Endodermal cell (in vitro differentiated cells): ENCODE data around the gene FAM9C. TPM values are rescaled to one million over a fixed set of nuclear protein-coding genes. Genes with fewer than 3 reads are reported as not detected.

Source experiments
- DNase-seq: peaks from one replicate; pipeline ENCODE4 v3.0.0-alpha.2; 2017
- H3K27ac ChIP-seq: 2 replicates; pipeline ENCODE4 v1.5.1; 2013; ENCODE audit warnings: mild to moderate bottlenecking, low read depth, low read length, moderate library complexity
- H3K27me3 ChIP-seq: 2 replicates; pipeline ENCODE4 v1.6.1; 2013; ENCODE audit warnings: mild to moderate bottlenecking, low read length, moderate library complexity; ENCODE audit not compliant: insufficient read depth, control insufficient read depth, poor library complexity, severe bottlenecking
- H3K36me3 ChIP-seq: 2 replicates; pipeline ENCODE4 v1.7.0; 2013; ENCODE audit warnings: mild to moderate bottlenecking, low read length, moderate library complexity; ENCODE audit not compliant: control insufficient read depth, insufficient read depth
- H3K4me1 ChIP-seq: one replicate; pipeline ENCODE4 v1.7.0; 2013; ENCODE audit warnings: low read length; ENCODE audit not compliant: control insufficient read depth, insufficient read depth
- H3K4me3 ChIP-seq: 2 replicates; pipeline ENCODE4 v1.5.1; 2013; ENCODE audit warnings: mild to moderate bottlenecking, low read length, moderate library complexity
- H3K9ac ChIP-seq: 2 replicates; pipeline ENCODE4 v1.6.1; 2013; ENCODE audit warnings: mild to moderate bottlenecking, low read length, moderate library complexity; ENCODE audit not compliant: poor library complexity, severe bottlenecking; ENCODE audit errors: extremely low read depth
- H3K9me3 ChIP-seq: 2 replicates; pipeline ENCODE4 v1.6.1; 2013; ENCODE audit warnings: mild to moderate bottlenecking, low read length, moderate library complexity; ENCODE audit not compliant: control insufficient read depth
- H3K27ac Mint-ChIP-seq: 2 replicates; pipeline ENCODE4 v1.8.0; 2020; ENCODE audit warnings: mixed read lengths
- H3K27me3 Mint-ChIP-seq: 2 replicates; pipeline ENCODE4 v1.8.0; 2021; ENCODE audit warnings: mild to moderate bottlenecking, mixed read lengths; ENCODE audit not compliant: insufficient read depth
- H3K36me3 Mint-ChIP-seq: 2 replicates; pipeline ENCODE4 v1.8.0; 2020; ENCODE audit warnings: low read depth, mixed read lengths
- H3K4me1 Mint-ChIP-seq: 2 replicates; pipeline ENCODE4 v1.8.0; 2020; ENCODE audit warnings: mixed read lengths
- H3K4me3 Mint-ChIP-seq: 2 replicates; pipeline ENCODE4 v1.8.0; 2020; ENCODE audit warnings: mild to moderate bottlenecking, moderate library complexity, mixed read lengths
- H3K9me3 Mint-ChIP-seq: 2 replicates; pipeline ENCODE4 v1.8.0; 2020; ENCODE audit warnings: mild to moderate bottlenecking, mixed read lengths
- WGBS, 2 experiments: methylation state at CpG; one replicate each; pipeline versions ENCODE4 v1.1.5 to v1.1.7; 2013; ENCODE audit warnings: missing lambda C conversion rate in 2 of 2, mixed read lengths in 1 of 2; ENCODE audit not compliant: insufficient coverage in 1 of 2, insufficient read length in 1 of 2; 5-methylcytosine and 5-hydroxymethylcytosine counted together
- total RNA-seq, 2 donors: library from RNA; stranded (reverse); fragmentation: NEBNext Ultra II Directional in 1 of 2; extraction: Animal tissue kit (Norgen Biotek cat#: 25700) in 1 of 2; gene quantifications; 2 replicates in 1 of 2; 3 replicates in 1 of 2; pipeline ENCODE4 v1.2.1, GENCODE V29; 2021
- TF ChIP-seq, protein P1 (sequence below): fragments of 200-600 bp; sonication (generic); conservative IDR thresholded peaks from 2 replicates; pipeline ENCODE4 v1.5.0; 2021; ENCODE audit warnings: antibody characterized with exemption, mild to moderate bottlenecking

Gene FAM9C
- total RNA-seq, 2 donors from 2014 or later, result not detected

DNA sequence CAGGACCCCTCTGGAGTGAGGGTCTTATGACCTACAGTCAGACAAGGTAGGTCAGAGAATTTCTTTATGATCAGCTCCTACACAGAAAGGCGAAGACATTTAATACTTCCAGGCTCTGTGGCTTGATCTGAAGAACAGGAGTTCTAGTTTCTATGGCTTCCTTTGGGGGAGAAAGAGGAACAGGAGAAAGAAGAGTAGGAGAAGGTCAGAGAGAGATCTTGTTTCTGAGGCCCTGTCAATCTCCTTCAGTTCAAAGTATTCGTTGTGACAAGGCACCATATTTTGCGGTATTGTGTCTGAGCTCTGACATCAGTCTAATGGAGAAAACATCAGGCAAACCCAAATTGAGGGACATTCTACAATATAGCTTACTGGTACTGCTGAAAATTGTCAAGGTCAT lies 52.8 kb downstream of the FAM9C start:
- H3K4me1 Mint-ChIP-seq, result peaks cover 5% of the 10 kb centered on the region
- no peak overlapping the region for H3K4me3 ChIP-seq
- H3K4me3 Mint-ChIP-seq, result no peak overlapping the region
- peaks cover 1% of the 10 kb centered on the region for H3K27me3 Mint-ChIP-seq
- no peaks in the 10 kb centered on the region for H3K36me3 ChIP-seq
- H3K9me3 Mint-ChIP-seq, result peaks cover 54% of the 10 kb centered on the region
- H3K9me3 ChIP-seq, result peaks cover 6% of the 10 kb centered on the region
- no peaks in the 10 kb centered on the region for H3K36me3 Mint-ChIP-seq
- DNase-seq, result no peak
- TF ChIP-seq, protein P1, sequence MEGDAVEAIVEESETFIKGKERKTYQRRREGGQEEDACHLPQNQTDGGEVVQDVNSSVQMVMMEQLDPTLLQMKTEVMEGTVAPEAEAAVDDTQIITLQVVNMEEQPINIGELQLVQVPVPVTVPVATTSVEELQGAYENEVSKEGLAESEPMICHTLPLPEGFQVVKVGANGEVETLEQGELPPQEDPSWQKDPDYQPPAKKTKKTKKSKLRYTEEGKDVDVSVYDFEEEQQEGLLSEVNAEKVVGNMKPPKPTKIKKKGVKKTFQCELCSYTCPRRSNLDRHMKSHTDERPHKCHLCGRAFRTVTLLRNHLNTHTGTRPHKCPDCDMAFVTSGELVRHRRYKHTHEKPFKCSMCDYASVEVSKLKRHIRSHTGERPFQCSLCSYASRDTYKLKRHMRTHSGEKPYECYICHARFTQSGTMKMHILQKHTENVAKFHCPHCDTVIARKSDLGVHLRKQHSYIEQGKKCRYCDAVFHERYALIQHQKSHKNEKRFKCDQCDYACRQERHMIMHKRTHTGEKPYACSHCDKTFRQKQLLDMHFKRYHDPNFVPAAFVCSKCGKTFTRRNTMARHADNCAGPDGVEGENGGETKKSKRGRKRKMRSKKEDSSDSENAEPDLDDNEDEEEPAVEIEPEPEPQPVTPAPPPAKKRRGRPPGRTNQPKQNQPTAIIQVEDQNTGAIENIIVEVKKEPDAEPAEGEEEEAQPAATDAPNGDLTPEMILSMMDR, result no peak
- H3K9ac ChIP-seq, result no peak overlapping the region
- H3K4me1 ChIP-seq, result no peaks in the 10 kb centered on the region
- no peak overlapping the region for H3K27ac ChIP-seq
- 91% methylated on average over 3 of the region's 3 CpGs; no CpG with 5 or more reads in 1 of the 2 experiments for WGBS, 2 experiments
- H3K27ac Mint-ChIP-seq, result no peak overlapping the region
- no peaks in the 10 kb centered on the region for H3K27me3 ChIP-seq

DNA sequence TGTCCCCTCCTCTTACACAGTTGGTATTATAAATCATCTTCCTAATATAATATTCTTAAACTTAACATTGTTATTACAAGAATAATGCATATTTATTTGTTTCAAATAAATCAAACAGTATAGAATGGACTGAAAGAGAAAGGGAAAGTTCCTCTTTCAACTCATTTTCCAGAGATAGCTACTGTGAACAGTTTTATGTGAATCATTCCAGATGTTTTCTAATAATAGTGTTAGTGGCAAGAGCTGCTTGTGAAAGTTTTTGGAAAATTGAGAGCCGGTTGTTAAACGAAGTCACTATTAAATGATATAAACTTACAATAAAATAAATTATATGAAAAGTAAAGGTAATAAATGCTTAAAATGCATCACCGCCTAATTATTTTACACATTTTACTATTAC lies 55.0 kb downstream of the FAM9C start:
- Mint-ChIP-seq H3K27me3 (peaks cover 1% of the 10 kb centered on the region), H3K4me1 (peaks cover 5% of the 10 kb centered on the region), H3K9me3 (peaks cover 54% of the 10 kb centered on the region), H3K4me3 (no peak overlapping the region), H3K36me3 (no peaks in the 10 kb centered on the region), H3K27ac (no peak overlapping the region)
- Histone ChIP-seq H3K9ac (no peak overlapping the region), H3K27me3 (no peaks in the 10 kb centered on the region), H3K4me1 (no peaks in the 10 kb centered on the region), H3K9me3 (peaks cover 11% of the 10 kb centered on the region), H3K36me3 (no peaks in the 10 kb centered on the region), H3K27ac (no peak overlapping the region), H3K4me3 (no peak overlapping the region)
- TF ChIP-seq, protein P1, result no peak
- no CpG with 5 or more reads among the region's 3 CpGs for WGBS, 2 experiments
- no peak for DNase-seq

DNA sequence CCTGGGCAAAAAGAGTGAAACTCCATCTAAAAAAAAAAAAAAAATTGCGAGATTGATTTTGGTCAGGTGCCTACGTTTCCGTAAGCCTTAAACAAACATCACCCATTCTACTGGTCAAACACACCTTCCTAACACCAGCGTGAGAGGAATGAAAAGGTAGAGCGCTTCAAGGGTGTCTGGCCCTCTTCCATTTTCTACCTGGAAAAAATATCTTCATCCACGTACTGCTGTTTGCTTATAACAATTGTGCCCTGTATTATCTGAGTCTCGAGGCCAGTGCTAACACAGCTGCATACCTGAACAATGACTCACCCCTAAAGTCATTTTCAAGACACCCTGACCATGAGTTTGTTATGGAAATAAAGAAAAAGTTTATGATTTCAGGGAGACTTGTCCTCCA lies 55.6 kb downstream of the FAM9C start:
- peaks cover 1% of the 10 kb centered on the region for H3K27me3 Mint-ChIP-seq
- Histone ChIP-seq H3K4me3 (no peak overlapping the region), H3K9me3 (peaks cover 11% of the 10 kb centered on the region), H3K36me3 (no peaks in the 10 kb centered on the region), H3K27me3 (no peaks in the 10 kb centered on the region), H3K27ac (no peak overlapping the region), H3K9ac (no peak overlapping the region), H3K4me1 (no peaks in the 10 kb centered on the region)
- H3K4me3 Mint-ChIP-seq, result no peak overlapping the region
- H3K4me1 Mint-ChIP-seq, result peaks cover 5% of the 10 kb centered on the region
- WGBS, 2 experiments, result 93% methylated on average over 6 of the region's 7 CpGs; no CpG with 5 or more reads in 1 of the 2 experiments
- H3K36me3 Mint-ChIP-seq, result no peaks in the 10 kb centered on the region
- H3K9me3 Mint-ChIP-seq, result peaks cover 54% of the 10 kb centered on the region
- no peak overlapping the region for H3K27ac Mint-ChIP-seq
- no peak for DNase-seq
- TF ChIP-seq, protein P1, result no peak
